Activated CD8-positive, alpha-beta memory T cell treated with anti-CD3 and anti-CD28 coated beads for 36 hours (primary cell): ENCODE measurements around the gene NEURL3. TPM values are rescaled to one million over a fixed set of nuclear protein-coding genes. Genes with fewer than 3 reads are reported as not detected.
"Not testable (repeated sequence)": the region's sequence is repeated elsewhere in the genome, so short reads cannot be mapped to it uniquely, and the experiment has no call there.

ENCODE experiments used
- CTCF ChIA-PET: fragments of 350-600 bp; sonication (Branson Sonifier 250); formaldehyde crosslinking; loops from one replicate; lab custom pipeline; 2021; ENCODE audit warnings: antibody characterized with exemption; lab: Charles Lee
- POLR2A ChIA-PET: fragments of 350-600 bp; sonication (Branson Sonifier 250); formaldehyde crosslinking; loops from one replicate; lab custom pipeline; 2021; ENCODE audit warnings: antibody characterized with exemption; lab: Charles Lee
- total RNA-seq, 2 experiments: library from RNA; stranded (reverse); gene quantifications; one replicate each; pipeline ENCODE4 v1.2.3, GENCODE V29; 2021

NEURL3 gene
- total RNA-seq, 2 experiments from 2014 or later, result 0.10 to 0.13 TPM

- ChIA-PET POLR2A (interaction anchor here (0.6 to 1.0 kb wide), 2 partner anchors 151 to 509 kb away, joined by 3 to 4 read pairs; partner anchors contain the start of gene NCAPH), CTCF (interaction anchor here (0.6 to 3.8 kb wide), 2 partner anchors 22 to 97 kb away, joined by 3 to 18 read pairs; no protein-coding TSS in a partner anchor)
These were observed 18.5 kb downstream of the NEURL3 start for GRCh38 chr2:96486696-96487095.

- ChIA-PET CTCF (interaction anchor here (3.8 kb wide), 1 partner anchor 23 kb away, joined by 18 read pairs; no protein-coding TSS in a partner anchor), POLR2A (interaction anchor here (1.0 kb wide), 1 partner anchor 150 kb away, joined by 4 read pairs; the partner anchor contains the start of gene NCAPH)
These were observed 19.2 kb downstream of the NEURL3 start for GRCh38 chr2:96485751-96486651.

- POLR2A ChIA-PET, result no interaction called here
- CTCF ChIA-PET, result no interaction called here
These were observed 19.8 kb downstream of the NEURL3 start for GRCh38 chr2:96485350-96485749.

- CTCF ChIA-PET, result interaction anchor here (0.8 kb wide), 2 partner anchors 14 to 42 kb away, joined by 3 read pairs; no protein-coding TSS in a partner anchor
- POLR2A ChIA-PET, result no interaction called here
These were observed 21.1 kb downstream of the NEURL3 start for GRCh38 chr2:96484091-96484490.

- ChIA-PET POLR2A (no interaction called here), CTCF (no interaction called here)
These were observed 27.7 kb downstream of the NEURL3 start for GRCh38 chr2:96477458-96477857.

- CTCF ChIA-PET, result interaction anchor here (0.5 to 1.2 kb wide), 4 partner anchors 8 to 48 kb away, joined by 3 to 4 read pairs (median 3); no protein-coding TSS in a partner anchor
- POLR2A ChIA-PET, result interaction anchor here (0.6 kb wide), 1 partner anchor 65 kb away, joined by 3 read pairs; no protein-coding TSS in a partner anchor
These were observed 33.4 kb downstream of the NEURL3 start for GRCh38 chr2:96471772-96472171.

- ChIA-PET CTCF (interaction anchor here (1.0 to 1.6 kb wide), 4 partner anchors 10 to 42 kb away, joined by 3 to 4 read pairs (median 4); no protein-coding TSS in a partner anchor), POLR2A (no interaction called here)
These were observed 34.5 kb downstream of the NEURL3 start for GRCh38 chr2:96470636-96471035.

GRCh38 chr2:96470109-96470508, 35.0 kb downstream of the NEURL3 start:
- POLR2A ChIA-PET, result no interaction called here
- CTCF ChIA-PET, result interaction anchor here (1.0 to 1.6 kb wide), 4 partner anchors 11 to 42 kb away, joined by 3 to 4 read pairs (median 4); no protein-coding TSS in a partner anchor

GRCh38 chr2:96468904-96469303, 36.3 kb downstream of the NEURL3 start:
- POLR2A ChIA-PET, result no interaction called here

GRCh38 chr2:96464651-96465050, 40.5 kb downstream of the NEURL3 start:
- CTCF ChIA-PET, result interaction anchor here (0.6 kb wide), 1 partner anchor 151 kb away, joined by 4 read pairs; no protein-coding TSS in a partner anchor
- POLR2A ChIA-PET, result no interaction called here

More at GRCh38 chr2:96468904-96469303, 36.3 kb downstream of the NEURL3 start:
- CTCF ChIA-PET, result interaction anchor here (1.4 to 1.6 kb wide), 4 partner anchors 15 to 42 kb away, joined by 3 to 5 read pairs (median 4); no protein-coding TSS in a partner anchor

GRCh38 chr2:96464061-96464460, 41.1 kb downstream of the NEURL3 start:
- POLR2A ChIA-PET, result no interaction called here
- CTCF ChIA-PET, result interaction anchor here (0.6 to 1.4 kb wide), 2 partner anchors 9 to 151 kb away, joined by 4 to 5 read pairs; no protein-coding TSS in a partner anchor

GRCh38 chr2:96463119-96463518, 42.0 kb downstream of the NEURL3 start:
- CTCF ChIA-PET, result interaction anchor here (1.0 to 1.4 kb wide), 2 partner anchors 8 to 56 kb away, joined by 3 to 5 read pairs; no protein-coding TSS in a partner anchor
- POLR2A ChIA-PET, result no interaction called here

- CTCF ChIA-PET, POLR2A ChIA-PET: not testable (repeated sequence)
These were observed 43.5 kb downstream of the NEURL3 start for GRCh38 chr2:96461616-96462015.

- CTCF ChIA-PET, result interaction anchor here (1.0 kb wide), 1 partner anchor 23 kb away, joined by 3 read pairs; no protein-coding TSS in a partner anchor
- POLR2A ChIA-PET, result no interaction called here
These were observed 53.1 kb downstream of the NEURL3 start for GRCh38 chr2:96452053-96452452.

- POLR2A ChIA-PET, result no interaction called here
- CTCF ChIA-PET, result interaction anchor here (0.6 kb wide), 1 partner anchor 39 kb away, joined by 3 read pairs; no protein-coding TSS in a partner anchor
These were observed 55.5 kb downstream of the NEURL3 start for GRCh38 chr2:96449637-96450036.

GRCh38 chr2:96449174-96449573, 56.0 kb downstream of the NEURL3 start:
- CTCF ChIA-PET, result no interaction called here

GRCh38 chr2:96447726-96448125, 57.4 kb downstream of the NEURL3 start:
- ChIA-PET POLR2A (no interaction called here), CTCF (interaction anchor here (1.5 kb wide), 1 partner anchor 33 kb away, joined by 3 read pairs; no protein-coding TSS in a partner anchor)

More at GRCh38 chr2:96449174-96449573, 56.0 kb downstream of the NEURL3 start:
- POLR2A ChIA-PET, result no interaction called here
